ENCODE results near the gene FHIT.

The FHIT gene

GRCh38 chr3:59795756-59796155 is 1455.5 kb downstream of the FHIT start:
- Histone ChIP-seq H3K27ac (no peak overlapping the region), H3K27me3 (no peaks in the 10 kb centered on the region), H3K36me3 (no peaks in the 10 kb centered on the region), H3K4me3 (no peak overlapping the region), H3K4me2 (no peak overlapping the region), H3K9ac (no peak overlapping the region), H3K9me3 (no peaks in the 10 kb centered on the region), H4K20me1 (no peaks in the 10 kb centered on the region), H3K4me1 (no peaks in the 10 kb centered on the region)
- TF ChIP-seq Cebpa-rat (IDR thresholded peaks at IDR 0.05) = no peak

GRCh38 chr3:59793976-59794375 is 1457.3 kb downstream of the FHIT start:
- Histone ChIP-seq H3K4me1 (no peaks in the 10 kb centered on the region), H3K36me3 (no peaks in the 10 kb centered on the region), H3K9ac (no peak overlapping the region), H3K4me2 (no peak overlapping the region), H4K20me1 (no peaks in the 10 kb centered on the region), H3K27me3 (no peaks in the 10 kb centered on the region), H3K9me3 (no peaks in the 10 kb centered on the region), H3K4me3 (no peak overlapping the region), H3K27ac (no peak overlapping the region)
- TF ChIP-seq Cebpa-rat (IDR thresholded peaks at IDR 0.05) = no peak

GRCh38 chr3:59791774-59792308 is 1459.4 kb downstream of the FHIT start:
- no peaks in the 10 kb centered on the region for H3K4me1 ChIP-seq
- no peak overlapping the region for H3K9ac ChIP-seq
- no peak overlapping the region for H3K27ac ChIP-seq
- H4K20me1 ChIP-seq = no peaks in the 10 kb centered on the region
- no peak for TF ChIP-seq Cebpa-rat (IDR thresholded peaks at IDR 0.05)
- no peaks in the 10 kb centered on the region for H3K27me3 ChIP-seq
- H3K4me3 ChIP-seq = no peak overlapping the region
- no peaks in the 10 kb centered on the region for H3K36me3 ChIP-seq
- H3K4me2 ChIP-seq = no peak overlapping the region
- no peaks in the 10 kb centered on the region; the same call in 1 of the 2 replicates for H3K9me3 ChIP-seq

- H3K36me3 ChIP-seq = no peaks in the 10 kb centered on the region
- no peaks in the 10 kb centered on the region for H3K27me3 ChIP-seq
- H3K27ac ChIP-seq = no peak overlapping the region
- no peak overlapping the region for H3K4me2 ChIP-seq
- no peak overlapping the region for H3K9ac ChIP-seq
- H3K9me3 ChIP-seq = no peaks in the 10 kb centered on the region; the same call in 1 of the 2 replicates
- H4K20me1 ChIP-seq = no peaks in the 10 kb centered on the region
- no peak overlapping the region for H3K4me3 ChIP-seq
- H3K4me1 ChIP-seq = no peaks in the 10 kb centered on the region
- TF ChIP-seq Cebpa-rat (IDR thresholded peaks at IDR 0.05) = no peak
Measured at GRCh38 chr3:59790241-59790640, 1461.0 kb downstream of the FHIT start.

- TF ChIP-seq Cebpa-rat (IDR thresholded peaks at IDR 0.05) = no peak
- H3K27ac ChIP-seq = no peak overlapping the region
- no peak overlapping the region for H3K4me2 ChIP-seq
- peaks cover 5% of the 10 kb centered on the region for H3K4me1 ChIP-seq
- no peaks in the 10 kb centered on the region for H3K27me3 ChIP-seq
- H3K36me3 ChIP-seq = no peaks in the 10 kb centered on the region
- H3K9ac ChIP-seq = no peak overlapping the region
- no peak overlapping the region for H3K4me3 ChIP-seq
- no peaks in the 10 kb centered on the region; the same call in 1 of the 2 replicates for H3K9me3 ChIP-seq
- H4K20me1 ChIP-seq = no peaks in the 10 kb centered on the region
Measured at GRCh38 chr3:59788801-59789200, 1462.5 kb downstream of the FHIT start.

- peaks cover 9% of the 10 kb centered on the region for H3K4me1 ChIP-seq
- no peak overlapping the region for H3K4me2 ChIP-seq
- no peak for TF ChIP-seq Cebpa-rat (IDR thresholded peaks at IDR 0.05)
- H3K27ac ChIP-seq = no peak overlapping the region
- no peaks in the 10 kb centered on the region; the same call in 1 of the 2 replicates for H3K9me3 ChIP-seq
- no peaks in the 10 kb centered on the region for H4K20me1 ChIP-seq
- no peaks in the 10 kb centered on the region for H3K36me3 ChIP-seq
- H3K4me3 ChIP-seq = no peak overlapping the region
- H3K9ac ChIP-seq = no peak overlapping the region
- no peaks in the 10 kb centered on the region for H3K27me3 ChIP-seq
Measured at GRCh38 chr3:59788133-59788532, 1463.1 kb downstream of the FHIT start.

GRCh38 chr3:59786374-59786773 is 1464.9 kb downstream of the FHIT start:
- no peaks in the 10 kb centered on the region for H3K27me3 ChIP-seq

GRCh38 chr3:59784164-59784563 is 1467.1 kb downstream of the FHIT start:
- no peaks in the 10 kb centered on the region for H3K27me3 ChIP-seq
- no peak overlapping the region for H3K9ac ChIP-seq
- H3K4me1 ChIP-seq = peaks cover 9% of the 10 kb centered on the region
- no peak overlapping the region for H3K27ac ChIP-seq
- H3K9me3 ChIP-seq = no peaks in the 10 kb centered on the region; the same call in 1 of the 2 replicates
- no peak overlapping the region for H3K4me2 ChIP-seq
- no peak for TF ChIP-seq Cebpa-rat (IDR thresholded peaks at IDR 0.05)
- no peaks in the 10 kb centered on the region for H4K20me1 ChIP-seq
- H3K36me3 ChIP-seq = no peaks in the 10 kb centered on the region
- no peak overlapping the region for H3K4me3 ChIP-seq

More at GRCh38 chr3:59786374-59786773, 1464.9 kb downstream of the FHIT start:
- no peak for TF ChIP-seq Cebpa-rat (IDR thresholded peaks at IDR 0.05)
- Histone ChIP-seq H3K9me3 (no peaks in the 10 kb centered on the region; the same call in 1 of the 2 replicates), H3K36me3 (no peaks in the 10 kb centered on the region), H3K4me3 (no peak overlapping the region), H4K20me1 (no peaks in the 10 kb centered on the region), H3K9ac (no peak overlapping the region), H3K4me2 (no peak overlapping the region), H3K4me1 (peaks cover 9% of the 10 kb centered on the region), H3K27ac (no peak overlapping the region)

GRCh38 chr3:59783468-59783988 is 1467.7 kb downstream of the FHIT start:
- no peak overlapping the region for H3K4me2 ChIP-seq
- TF ChIP-seq Cebpa-rat (IDR thresholded peaks at IDR 0.05) = no peak
- no peak overlapping the region for H3K4me3 ChIP-seq
- H3K9ac ChIP-seq = no peak overlapping the region
- peaks cover 9% of the 10 kb centered on the region for H3K4me1 ChIP-seq
- H3K36me3 ChIP-seq = no peaks in the 10 kb centered on the region
- no peaks in the 10 kb centered on the region; the same call in 1 of the 2 replicates for H3K9me3 ChIP-seq
- no peaks in the 10 kb centered on the region for H4K20me1 ChIP-seq
- H3K27me3 ChIP-seq = no peaks in the 10 kb centered on the region
- H3K27ac ChIP-seq = no peak overlapping the region

- Histone ChIP-seq H3K9me3 (no peaks in the 10 kb centered on the region; the same call in 1 of the 2 replicates), H3K4me3 (no peak overlapping the region), H3K27ac (no peak overlapping the region), H3K4me2 (no peak overlapping the region), H3K9ac (no peak overlapping the region), H3K27me3 (no peaks in the 10 kb centered on the region), H4K20me1 (no peaks in the 10 kb centered on the region), H3K36me3 (no peaks in the 10 kb centered on the region), H3K4me1 (peaks cover 9% of the 10 kb centered on the region)
- TF ChIP-seq Cebpa-rat (IDR thresholded peaks at IDR 0.05) = no peak
Measured at GRCh38 chr3:59782664-59783063, 1468.6 kb downstream of the FHIT start.

Measured in BLaER1 (cell line).